Mucosa of stomach (tissue), 1 donor: ENCODE results near the gene BPIFA2.

ENCODE experiments used
- H3K27me3 ChIP-seq: one replicate; pipeline ENCODE4 v1.7.0; 2013; ENCODE audit warnings: mild to moderate bottlenecking, low read length; ENCODE audit not compliant: control insufficient read depth, insufficient read depth
- H3K36me3 ChIP-seq: one replicate; pipeline ENCODE4 v1.7.0; 2013; ENCODE audit warnings: low read length; ENCODE audit not compliant: control insufficient read depth, insufficient read depth
- H3K4me1 ChIP-seq: one replicate; pipeline ENCODE4 v1.7.0; 2013; ENCODE audit warnings: mild to moderate bottlenecking, low read length; ENCODE audit not compliant: control insufficient read depth, insufficient read depth
- H3K4me3 ChIP-seq: one replicate; pipeline ENCODE4 v1.7.0; 2013; ENCODE audit warnings: low read length
- H3K9ac ChIP-seq: one replicate; pipeline ENCODE4 v1.7.0; 2013; ENCODE audit warnings: mild to moderate bottlenecking, low read length, moderate library complexity
- H3K9me3 ChIP-seq: one replicate; pipeline ENCODE4 v1.7.0; 2013; ENCODE audit warnings: mild to moderate bottlenecking, low read length, moderate library complexity; ENCODE audit not compliant: control insufficient read depth
- donor health status: Pancreatic carcinoma.

Gene BPIFA2

DNA sequence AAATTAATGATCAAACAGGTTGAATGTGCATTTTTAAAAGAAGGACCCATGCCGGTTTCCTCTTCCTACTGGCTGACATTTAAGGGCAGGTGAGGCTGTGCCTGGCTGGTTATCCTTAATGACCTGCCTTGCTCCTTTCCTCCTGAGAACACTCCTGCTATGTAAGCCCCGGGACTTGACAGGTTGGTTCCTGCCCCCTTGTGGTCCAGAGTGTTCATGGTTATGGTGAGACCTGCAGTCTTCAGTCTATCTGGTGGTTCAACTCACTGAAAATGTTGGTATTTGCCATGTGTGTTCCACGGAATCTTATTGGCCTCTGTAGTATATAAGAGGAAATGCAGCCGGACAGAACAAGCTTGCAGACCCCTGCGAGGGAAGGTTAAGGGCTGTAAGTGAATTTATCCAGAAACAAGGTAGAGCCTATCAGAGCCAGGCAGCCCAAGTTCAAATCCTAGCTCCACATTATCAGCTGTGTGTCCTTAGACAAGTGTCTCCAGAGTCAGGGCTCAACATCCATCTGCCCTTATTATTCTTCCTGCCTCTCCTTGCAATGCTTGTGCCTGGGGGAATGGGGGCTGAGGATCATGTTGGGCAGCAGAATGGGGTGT lies 44.0 kb downstream of the BPIFA2 start:
- Histone ChIP-seq H3K9ac (no peak overlapping the region), H3K9me3 (no peaks in the 10 kb centered on the region), H3K36me3 (no peaks in the 10 kb centered on the region), H3K27me3 (no peaks in the 10 kb centered on the region), H3K4me3 (no peak overlapping the region), H3K4me1 (no peaks in the 10 kb centered on the region)

DNA sequence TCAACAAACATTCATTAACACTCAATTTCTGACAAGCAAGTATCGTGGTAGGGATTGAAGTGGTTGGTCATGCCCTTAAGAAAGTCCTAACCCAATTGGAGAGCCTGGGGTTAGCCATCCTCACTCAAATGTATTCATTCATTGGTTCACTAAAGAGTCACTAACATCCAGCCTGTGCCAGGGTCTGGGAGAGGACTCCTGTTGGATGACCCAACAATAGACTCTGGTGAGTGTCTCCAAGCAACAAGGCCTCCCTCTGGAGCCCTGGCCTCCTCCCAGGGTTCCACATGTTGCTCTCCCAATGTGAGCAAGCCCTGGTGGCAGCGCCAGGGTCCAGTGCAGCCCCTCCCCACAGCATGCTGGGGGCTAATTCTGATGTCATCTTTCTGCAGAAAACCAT lies 49.1 kb downstream of the BPIFA2 start, which contains the start of gene BPIFA3:
BPIFA3 (plus strand) TSS at position 301 of the 400 bp plus-strand sequence. CDS start 185 bp downstream, outside the sequence.
- H3K9ac ChIP-seq = no peak within 1 kb of the TSS
- H3K36me3 ChIP-seq = no peaks in the 10 kb centered on the region
- H3K27me3 ChIP-seq = no peaks in the 10 kb centered on the region
- no peaks in the 10 kb centered on the region for H3K4me1 ChIP-seq
- no peak within 1 kb of the TSS for H3K4me3 ChIP-seq
- no peaks in the 10 kb centered on the region for H3K9me3 ChIP-seq

DNA sequence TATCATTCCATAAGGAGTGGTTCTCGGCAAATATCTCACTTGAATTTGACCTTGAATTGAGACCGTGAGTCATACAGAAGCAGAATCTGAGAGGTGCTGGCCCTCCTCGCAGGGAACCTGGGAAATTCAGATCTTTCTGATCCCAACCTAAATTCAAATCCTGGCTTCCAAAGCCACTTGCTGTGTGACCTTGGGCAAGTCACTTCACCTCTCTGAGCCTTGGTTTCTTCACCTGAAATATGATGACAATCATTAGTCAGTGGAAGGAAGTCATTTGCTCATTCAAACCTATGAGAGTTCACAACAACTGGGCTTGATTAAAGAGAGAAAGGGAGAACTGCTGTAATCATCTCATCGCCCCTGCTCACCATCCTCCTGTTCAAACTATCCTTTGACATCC lies 56.4 kb downstream of the BPIFA2 start:
- Histone ChIP-seq H3K36me3 (no peaks in the 10 kb centered on the region), H3K4me3 (no peak overlapping the region)

DNA sequence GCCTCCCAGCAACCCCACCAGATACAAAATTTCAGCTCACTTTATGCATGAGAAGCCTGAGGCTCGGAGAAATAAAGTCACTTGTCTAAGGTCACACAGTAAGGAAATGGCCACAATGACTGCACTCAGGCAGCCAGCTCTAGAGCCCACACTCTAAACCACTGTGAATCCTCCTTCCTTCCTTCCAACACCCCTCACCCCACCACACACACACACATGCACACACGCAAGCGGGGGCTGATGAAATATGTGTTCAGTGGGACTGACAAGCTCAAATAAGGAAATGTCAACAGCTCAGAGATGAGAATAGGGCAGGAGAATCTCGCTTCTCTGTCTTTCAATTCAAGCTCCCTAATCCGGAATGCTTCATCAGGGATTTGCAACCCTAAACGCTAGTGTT lies 61.9 kb downstream of the BPIFA2 start:
- Histone ChIP-seq H3K27me3 (peaks cover 2% of the 10 kb centered on the region), H3K9me3 (no peaks in the 10 kb centered on the region), H3K9ac (no peak overlapping the region), H3K4me3 (no peak overlapping the region), H3K4me1 (no peaks in the 10 kb centered on the region), H3K36me3 (no peaks in the 10 kb centered on the region)

More for the DNA sequence above, 56.4 kb downstream of the BPIFA2 start:
- Histone ChIP-seq H3K4me1 (no peaks in the 10 kb centered on the region), H3K9me3 (no peaks in the 10 kb centered on the region), H3K9ac (no peak overlapping the region), H3K27me3 (no peaks in the 10 kb centered on the region)
